Peyer's patch (tissue), 4 donors: ENCODE results near the gene TRPC1.

Source experiments
- CTCF ChIP-seq, 6 experiments: fragments of 450-650 bp in 4 of 6; fragments of 200-600 bp in 2 of 6; sonication (generic) in 1 of 6; IDR thresholded peaks; one replicate each; pipeline ENCODE4 v1.5.1; 2017 to 2019; ENCODE audit warnings: antibody characterized with exemption in 6 of 6, mild to moderate bottlenecking in 3 of 6, moderate library complexity in 1 of 6
- POLR2A ChIP-seq, 2 donors: fragments of 450-650 bp; IDR thresholded peaks; one replicate each; pipeline ENCODE4 v1.5.1; 2017; ENCODE audit warnings: antibody characterized with exemption in 2 of 2, mild to moderate bottlenecking in 2 of 2, moderate library complexity in 2 of 2

- TF ChIP-seq POLR2A (IDR thresholded peaks at IDR 0.05), result no peak
- no peak for TF ChIP-seq CTCF (IDR thresholded peaks at IDR 0.05)
These were observed 32.3 kb upstream of the TRPC1 start for GRCh38 chr3:142691527-142691926.
